Measurements from ENCODE around the gene IL12RB1.

GRCh38 chr19:18128805-18129204 is 42.1 kb upstream of the IL12RB1 start:
- no peak for TF ChIP-seq EZH2 (IDR thresholded peaks at IDR 0.05; ENCODE audit: borderline replicate concordance, low read length)
- TF ChIP-seq CTCF (conservative IDR thresholded peaks at IDR 0.05 in 1 of 2, IDR thresholded peaks at IDR 0.05 in 1 of 2; ENCODE audit: extremely low read depth in 1 of 2, insufficient read depth in 1 of 2, low read depth in 1 of 2, low read length in 2 of 2), result no peak

Measured in mammary epithelial cell (primary cell).